CD4-positive, alpha-beta T cell treated with Interleukin-17A for 4 hours (primary cell): ENCODE data around the gene CELF6.

Experiments
- DNase-seq: peaks from one replicate; pipeline ENCODE4 v3.0.0-alpha.2; 2020; ENCODE audit warnings: mixed read lengths

The CELF6 gene

GRCh38 chr15:72271221-72271620 lies 48.7 kb downstream of the CELF6 start:
- DNase-seq: no peak

GRCh38 chr15:72269739-72270138 lies 50.2 kb downstream of the CELF6 start:
- DNase-seq: no peak

GRCh38 chr15:72265031-72265430 lies 54.9 kb downstream of the CELF6 start:
- DNase-seq: no peak

- DNase-seq: no peak
Observed at GRCh38 chr15:72252663-72253299, 67.2 kb downstream of the CELF6 start.

GRCh38 chr15:72249142-72249810 lies 70.7 kb downstream of the CELF6 start:
- no peak for DNase-seq

GRCh38 chr15:72248514-72248913 lies 71.4 kb downstream of the CELF6 start:
- no peak for DNase-seq

GRCh38 chr15:72242775-72243370 lies 77.1 kb downstream of the CELF6 start:
- DNase-seq: no peak

- DNase-seq: no peak
Observed at GRCh38 chr15:72239652-72240051, 80.3 kb downstream of the CELF6 start.

GRCh38 chr15:72238586-72238985 lies 81.4 kb downstream of the CELF6 start:
- no peak for DNase-seq

- DNase-seq: peak; percentile 10
Observed at GRCh38 chr15:72237853-72238224, 82.1 kb downstream of the CELF6 start.

GRCh38 chr15:72237029-72237852 lies 82.7 kb downstream of the CELF6 start:
- DNase-seq: peak; percentile 67

GRCh38 chr15:72236381-72237003 lies 83.5 kb downstream of the CELF6 start:
- DNase-seq: no peak

- no peak for DNase-seq
Observed at GRCh38 chr15:72235298-72235697, 84.7 kb downstream of the CELF6 start.
